MCF 10A (cell line): ENCODE results near the gene TMEM156. TPM values are rescaled to one million over a fixed set of nuclear protein-coding genes. Genes with fewer than 3 reads are reported as not detected.

ENCODE experiments used
- BruUV-seq: library from RNA; stranded (reverse); fragments of 400-500 nt; replicated peaks from 2 replicates; lab custom pipeline; 2021; lab: Mats Ljungman, UMichigan
- CTCF ChIA-PET: fragments of 300-600 bp; sonication (Branson Sonifier 250); formaldehyde crosslinking; extraction: SDS; loops from one replicate; lab custom pipeline; 2021; ENCODE audit warnings: antibody characterized with exemption, inconsistent platforms; lab: Yijun Ruan, JAX
- POLR2A ChIA-PET: fragments of 300-600, 350-650 bp; sonication (Branson Sonifier 250); formaldehyde crosslinking; extraction: SDS; loops from one replicate; lab custom pipeline; 2020; ENCODE audit warnings: antibody characterized with exemption, inconsistent platforms; lab: Yijun Ruan, JAX
- DNase-seq: peaks from one replicate; pipeline ENCODE4 v3.0.0-alpha.2; 2018; ENCODE audit not compliant: unreplicated experiment
- H3K27ac Mint-ChIP-seq: one replicate; pipeline ENCODE4 v1.8.0; 2022; ENCODE audit warnings: mild to moderate bottlenecking, low read depth, mixed read lengths; ENCODE audit not compliant: unreplicated experiment
- H3K27me3 Mint-ChIP-seq: one replicate; pipeline ENCODE4 v1.8.0; 2022; ENCODE audit warnings: mixed read lengths; ENCODE audit not compliant: insufficient read depth, unreplicated experiment
- H3K36me3 Mint-ChIP-seq: one replicate; pipeline ENCODE4 v1.8.0; 2022; ENCODE audit warnings: mild to moderate bottlenecking, moderate library complexity, mixed read lengths; ENCODE audit not compliant: insufficient read depth, unreplicated experiment
- H3K4me1 Mint-ChIP-seq: one replicate; pipeline ENCODE4 v1.8.0; 2022; ENCODE audit warnings: mixed read lengths; ENCODE audit not compliant: insufficient read depth, unreplicated experiment
- H3K4me3 Mint-ChIP-seq: one replicate; pipeline ENCODE4 v1.8.0; 2022; ENCODE audit warnings: mild to moderate bottlenecking, moderate library complexity, mixed read lengths; ENCODE audit not compliant: unreplicated experiment
- H3K9me3 Mint-ChIP-seq: one replicate; pipeline ENCODE4 v1.8.0; 2022; ENCODE audit warnings: mixed read lengths; ENCODE audit not compliant: unreplicated experiment
- intact Hi-C: fragments of 100-400 bp; cut with micrococcal nuclease; formaldehyde crosslinking; loops from 2 replicates; pipeline ENCODE4 v1.14.1; 2022
- total RNA-seq: library from RNA; stranded (reverse); gene quantifications from 2 replicates; pipeline ENCODE4 v1.2.3, GENCODE V29; 2022
- TF ChIP-seq, protein P1 (sequence below): fragments of 200-600 bp; IDR thresholded peaks from one replicate; pipeline ENCODE4 v1.8.0; 2022; ENCODE audit warnings: antibody characterized with exemption, mild to moderate bottlenecking; ENCODE audit not compliant: unreplicated experiment

TMEM156 gene
- total RNA-seq, 1 experiment from 2014 or later = 5.3 TPM

DNA sequence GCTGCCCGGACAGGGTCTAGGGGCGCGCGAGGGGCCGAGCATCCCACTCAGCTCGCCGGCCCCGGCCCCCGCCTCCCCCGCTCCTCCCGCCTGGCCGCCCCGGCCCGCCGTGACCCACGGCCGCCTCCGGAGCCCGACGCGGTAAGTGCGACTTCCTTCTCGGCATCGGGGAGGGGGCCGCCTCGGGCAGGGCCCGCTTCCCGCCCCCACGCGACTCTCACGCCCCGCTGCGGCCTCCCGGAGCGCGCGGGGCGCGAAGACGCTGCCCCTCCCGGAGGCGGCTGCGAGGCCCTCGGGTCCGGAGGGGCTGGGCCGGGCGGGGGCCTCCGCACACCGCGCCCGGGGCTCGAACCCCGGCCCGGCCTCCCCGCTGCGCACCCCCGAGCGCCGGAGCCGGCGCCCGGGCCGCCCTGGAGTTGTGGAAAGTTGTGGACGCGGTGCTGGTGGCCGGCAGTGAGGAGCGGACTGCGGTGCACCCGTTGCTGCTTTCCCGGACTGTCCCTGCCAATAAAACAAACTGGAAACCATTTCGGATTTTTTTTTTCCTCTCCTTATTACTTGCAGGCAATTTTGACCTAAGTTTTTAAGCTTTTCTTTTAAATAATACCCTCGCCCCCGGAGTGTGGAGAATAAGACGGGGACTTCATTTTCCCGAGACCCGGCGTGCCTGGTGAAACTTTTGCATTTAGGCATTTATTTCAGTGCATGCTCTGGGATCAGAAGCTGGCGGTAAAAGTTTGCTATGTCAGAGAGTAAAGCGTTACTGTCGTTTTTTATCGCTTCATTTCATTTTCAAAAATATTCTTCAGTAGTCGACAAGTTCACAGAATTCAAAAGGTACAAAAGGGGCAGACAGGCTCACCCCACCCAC lies 13.0 kb upstream of the TMEM156 start:
- intact Hi-C loops = loop anchor here (2.0 to 10.0 kb wide), 6 partner anchors 42 to 290 kb away; no protein-coding TSS in a partner anchor
- ChIA-PET POLR2A (interaction anchor here (0.6 to 7.7 kb wide), 21 partner anchors 8 to 875 kb away, joined by 3 to 51 read pairs (median 5); partner anchors contain the start of genes LIAS, RPL9 and TMEM156), CTCF (interaction anchor here (0.7 to 2.0 kb wide), 7 partner anchors 12 to 190 kb away, joined by 3 to 8 read pairs (median 3); no protein-coding TSS in a partner anchor)
- DNase-seq = peak; percentile 39
- H3K27me3 Mint-ChIP-seq = no peaks in the 10 kb centered on the region
- peak overlapping the region; percentile 72 for H3K4me3 Mint-ChIP-seq
- H3K4me1 Mint-ChIP-seq = peaks cover 33% of the 10 kb centered on the region
- no peaks in the 10 kb centered on the region for H3K9me3 Mint-ChIP-seq
- BruUV-seq = TSS peak; percentile 36
- peaks cover 23% of the 10 kb centered on the region for H3K36me3 Mint-ChIP-seq
- TF ChIP-seq, protein P1, sequence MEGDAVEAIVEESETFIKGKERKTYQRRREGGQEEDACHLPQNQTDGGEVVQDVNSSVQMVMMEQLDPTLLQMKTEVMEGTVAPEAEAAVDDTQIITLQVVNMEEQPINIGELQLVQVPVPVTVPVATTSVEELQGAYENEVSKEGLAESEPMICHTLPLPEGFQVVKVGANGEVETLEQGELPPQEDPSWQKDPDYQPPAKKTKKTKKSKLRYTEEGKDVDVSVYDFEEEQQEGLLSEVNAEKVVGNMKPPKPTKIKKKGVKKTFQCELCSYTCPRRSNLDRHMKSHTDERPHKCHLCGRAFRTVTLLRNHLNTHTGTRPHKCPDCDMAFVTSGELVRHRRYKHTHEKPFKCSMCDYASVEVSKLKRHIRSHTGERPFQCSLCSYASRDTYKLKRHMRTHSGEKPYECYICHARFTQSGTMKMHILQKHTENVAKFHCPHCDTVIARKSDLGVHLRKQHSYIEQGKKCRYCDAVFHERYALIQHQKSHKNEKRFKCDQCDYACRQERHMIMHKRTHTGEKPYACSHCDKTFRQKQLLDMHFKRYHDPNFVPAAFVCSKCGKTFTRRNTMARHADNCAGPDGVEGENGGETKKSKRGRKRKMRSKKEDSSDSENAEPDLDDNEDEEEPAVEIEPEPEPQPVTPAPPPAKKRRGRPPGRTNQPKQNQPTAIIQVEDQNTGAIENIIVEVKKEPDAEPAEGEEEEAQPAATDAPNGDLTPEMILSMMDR = no peak
- peak overlapping the region; percentile 80 for H3K27ac Mint-ChIP-seq

DNA sequence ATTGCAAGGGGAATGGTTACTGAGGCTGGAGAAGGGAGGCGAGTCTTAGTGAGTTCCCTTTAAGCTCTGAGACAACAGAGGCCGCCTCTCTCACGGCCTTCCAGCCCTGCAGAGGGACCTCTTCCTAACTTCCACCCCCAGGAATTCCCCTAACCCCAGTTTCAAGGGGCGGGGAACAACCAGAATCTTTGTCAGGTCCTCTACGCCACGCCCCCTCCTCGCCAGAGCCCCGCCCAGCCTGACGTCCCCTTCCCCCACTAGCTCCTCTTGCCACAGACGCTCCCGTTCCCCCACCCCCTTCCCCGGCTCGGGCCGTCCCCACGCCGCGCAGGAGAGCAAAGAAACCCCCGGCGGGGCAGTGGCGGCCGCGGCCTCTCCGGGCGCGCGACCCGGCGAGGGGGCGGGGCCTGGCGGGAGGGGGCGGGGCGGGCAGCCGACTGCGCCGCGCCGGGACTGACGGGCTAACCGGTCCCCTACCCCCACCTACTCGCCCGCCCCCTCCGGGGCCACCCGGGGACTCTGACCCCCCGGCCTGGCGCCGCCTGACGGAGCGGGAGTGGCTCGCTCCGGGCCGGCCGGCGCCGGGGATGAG lies 12.3 kb upstream of the TMEM156 start:
- Mint-ChIP-seq H3K36me3 (peaks cover 23% of the 10 kb centered on the region), H3K4me3 (peak overlapping the region; percentile 72), H3K9me3 (no peaks in the 10 kb centered on the region), H3K4me1 (peaks cover 33% of the 10 kb centered on the region), H3K27me3 (no peaks in the 10 kb centered on the region), H3K27ac (peak overlapping the region; percentile 73)
- ChIA-PET CTCF (interaction anchor here (0.6 to 1.8 kb wide), 4 partner anchors 91 to 370 kb away, joined by 3 to 6 read pairs (median 4); no protein-coding TSS in a partner anchor), POLR2A (interaction anchor here (0.6 to 7.7 kb wide), 13 partner anchors 9 to 415 kb away, joined by 3 to 51 read pairs (median 5); partner anchors contain the start of genes LIAS, RPL9 and TMEM156)
- BruUV-seq = no TSS peak
- TF ChIP-seq, protein P1 = no peak
- peak; percentile 95 for DNase-seq
- intact Hi-C loops = loop anchor here (2.0 to 10.0 kb wide), 3 partner anchors 77 to 290 kb away; no protein-coding TSS in a partner anchor

DNA sequence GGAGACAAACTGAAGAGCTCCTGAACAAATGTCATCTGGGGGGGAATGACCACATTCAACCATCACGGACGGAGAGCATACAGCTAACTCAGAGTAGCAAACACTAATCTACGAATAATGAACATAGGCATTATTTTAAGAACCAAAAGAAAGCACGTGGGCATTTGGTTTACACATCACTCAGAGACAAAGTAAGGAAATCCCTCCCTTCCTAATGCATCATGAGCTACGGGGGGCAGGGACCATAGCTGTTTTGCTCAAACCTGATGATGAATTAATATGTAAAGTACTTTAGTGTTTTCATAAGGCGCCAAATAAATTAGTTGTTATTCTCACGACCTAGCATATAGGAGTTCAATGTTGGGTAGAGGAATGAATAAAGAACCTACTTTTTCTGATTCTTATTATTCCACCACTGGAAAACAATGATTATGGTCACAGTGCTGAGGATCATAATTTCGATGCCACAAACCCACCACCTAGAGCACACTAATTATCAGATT lies 11.7 kb upstream of the TMEM156 start:
- TF ChIP-seq, protein P1 = no peak
- no peaks in the 10 kb centered on the region for H3K9me3 Mint-ChIP-seq
- H3K4me3 Mint-ChIP-seq = peak overlapping the region; percentile 72
- peaks cover 23% of the 10 kb centered on the region for H3K36me3 Mint-ChIP-seq
- peak; percentile 37 for DNase-seq
- intact Hi-C loops = loop anchor here (2.0 to 10.0 kb wide), 3 partner anchors 77 to 289 kb away; no protein-coding TSS in a partner anchor
- CTCF ChIA-PET = interaction anchor here (0.6 to 1.8 kb wide), 5 partner anchors 91 to 370 kb away, joined by 3 to 6 read pairs (median 3); no protein-coding TSS in a partner anchor
- POLR2A ChIA-PET = interaction anchor here (0.6 to 7.7 kb wide), 13 partner anchors 8 to 415 kb away, joined by 3 to 51 read pairs (median 5); partner anchors contain the start of genes LIAS, RPL9 and TMEM156
- H3K27me3 Mint-ChIP-seq = no peaks in the 10 kb centered on the region
- peaks cover 33% of the 10 kb centered on the region for H3K4me1 Mint-ChIP-seq
- H3K27ac Mint-ChIP-seq = peak overlapping the region; percentile 73
- TSS peak; percentile 75 for BruUV-seq
